ENCODE results near the gene DTNB. TPM values are rescaled to one million over a fixed set of nuclear protein-coding genes. Genes with fewer than 3 reads are reported as not detected.
"Not testable (repeated sequence)": the region's sequence is repeated elsewhere in the genome, so short reads cannot be mapped to it uniquely, and the experiment has no call there.

DTNB gene
- total RNA-seq, 4 donors from 2014 or later = 5.2 to 9.9 (median 9.2) TPM

DNA sequence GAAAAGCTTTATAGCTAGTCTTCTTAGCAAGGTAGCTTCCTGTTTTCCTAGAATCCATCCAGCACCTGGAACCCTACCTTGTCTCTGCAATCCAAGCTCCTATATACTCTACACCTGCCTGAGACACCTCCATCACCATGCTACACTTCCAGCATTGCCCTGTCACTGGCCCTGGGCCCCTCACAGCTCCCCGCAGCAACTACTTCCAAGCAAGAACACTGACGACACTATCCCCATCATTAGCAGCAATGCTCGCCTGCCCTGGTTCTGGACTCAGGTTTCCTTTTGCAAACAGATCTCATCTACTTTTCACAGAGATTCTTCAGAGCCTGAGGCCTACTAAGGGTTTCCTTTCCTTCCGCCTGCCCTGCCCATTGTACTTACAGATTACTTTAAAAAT lies 121.1 kb downstream of the DTNB start:
- DNase-seq (ENCODE audit: low spot score) = no peak
- TF ChIP-seq, protein P1, sequence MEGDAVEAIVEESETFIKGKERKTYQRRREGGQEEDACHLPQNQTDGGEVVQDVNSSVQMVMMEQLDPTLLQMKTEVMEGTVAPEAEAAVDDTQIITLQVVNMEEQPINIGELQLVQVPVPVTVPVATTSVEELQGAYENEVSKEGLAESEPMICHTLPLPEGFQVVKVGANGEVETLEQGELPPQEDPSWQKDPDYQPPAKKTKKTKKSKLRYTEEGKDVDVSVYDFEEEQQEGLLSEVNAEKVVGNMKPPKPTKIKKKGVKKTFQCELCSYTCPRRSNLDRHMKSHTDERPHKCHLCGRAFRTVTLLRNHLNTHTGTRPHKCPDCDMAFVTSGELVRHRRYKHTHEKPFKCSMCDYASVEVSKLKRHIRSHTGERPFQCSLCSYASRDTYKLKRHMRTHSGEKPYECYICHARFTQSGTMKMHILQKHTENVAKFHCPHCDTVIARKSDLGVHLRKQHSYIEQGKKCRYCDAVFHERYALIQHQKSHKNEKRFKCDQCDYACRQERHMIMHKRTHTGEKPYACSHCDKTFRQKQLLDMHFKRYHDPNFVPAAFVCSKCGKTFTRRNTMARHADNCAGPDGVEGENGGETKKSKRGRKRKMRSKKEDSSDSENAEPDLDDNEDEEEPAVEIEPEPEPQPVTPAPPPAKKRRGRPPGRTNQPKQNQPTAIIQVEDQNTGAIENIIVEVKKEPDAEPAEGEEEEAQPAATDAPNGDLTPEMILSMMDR (IDR thresholded peaks at IDR 0.05) = no peak
- ATAC-seq (ENCODE audit: low FRiP score) = no peak

- no peak for ATAC-seq (ENCODE audit: low FRiP score)
- no peak for DNase-seq (ENCODE audit: low spot score)
- TF ChIP-seq, protein P1 (IDR thresholded peaks at IDR 0.05) = no peak
Observed at GRCh38 chr2:25551316-25551715, 122.1 kb downstream of the DTNB start.

GRCh38 chr2:25549571-25549970 lies 123.8 kb downstream of the DTNB start:
- DNase-seq (ENCODE audit: low spot score); ATAC-seq (ENCODE audit: low FRiP score): not testable (repeated sequence)

DNA sequence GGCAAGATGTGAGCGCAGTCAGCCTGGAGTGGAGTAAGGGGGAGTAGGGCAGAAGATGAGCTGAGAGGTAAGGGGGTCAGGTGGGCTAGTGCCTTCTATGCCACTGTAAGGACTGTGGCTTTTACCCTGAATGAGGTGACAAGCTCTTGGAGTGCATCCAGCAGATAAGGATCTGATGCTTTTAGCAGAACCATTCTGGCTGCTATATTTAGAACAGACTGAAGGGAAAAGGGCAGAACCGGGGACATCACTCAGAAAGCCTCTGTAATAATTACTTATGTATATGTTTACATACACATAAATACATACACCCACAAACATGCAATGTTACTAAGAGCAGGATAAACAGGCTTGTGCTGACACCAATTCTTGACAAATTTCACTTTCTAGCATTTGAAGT lies 124.8 kb downstream of the DTNB start:
- no peak for ATAC-seq (ENCODE audit: low FRiP score)
- DNase-seq (ENCODE audit: low spot score) = no peak

GRCh38 chr2:25546852-25547251 lies 126.5 kb downstream of the DTNB start:
- ATAC-seq (ENCODE audit: low FRiP score) (no peak), DNase-seq (ENCODE audit: low spot score) (no peak)
- TF ChIP-seq, protein P1 (IDR thresholded peaks at IDR 0.05) = no peak

More for the DNA sequence above, 124.8 kb downstream of the DTNB start:
- TF ChIP-seq, protein P1 (IDR thresholded peaks at IDR 0.05) = no peak

DNA sequence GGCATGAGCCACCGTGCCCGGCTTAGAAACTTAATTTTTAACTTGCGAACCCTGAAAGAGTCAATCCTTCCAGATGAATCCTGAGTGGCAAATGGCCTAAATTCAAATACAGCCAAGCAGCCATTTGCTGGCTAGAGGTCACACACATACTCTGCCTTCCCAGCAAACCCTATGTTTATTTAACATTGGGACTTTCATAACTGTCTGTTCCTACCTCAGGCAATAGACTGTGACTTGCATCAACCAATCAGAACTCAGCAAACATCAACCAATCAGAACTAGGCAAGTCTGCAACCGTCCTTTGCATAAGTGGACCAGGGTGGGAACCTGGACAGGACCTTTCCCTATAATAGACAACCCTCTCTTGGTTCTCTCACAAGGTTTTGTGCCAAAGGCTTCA lies 127.5 kb downstream of the DTNB start:
- DNase-seq (ENCODE audit: low spot score) (no peak), ATAC-seq (ENCODE audit: low FRiP score) (no peak)
- TF ChIP-seq, protein P1 (IDR thresholded peaks at IDR 0.05) = no peak

DNA sequence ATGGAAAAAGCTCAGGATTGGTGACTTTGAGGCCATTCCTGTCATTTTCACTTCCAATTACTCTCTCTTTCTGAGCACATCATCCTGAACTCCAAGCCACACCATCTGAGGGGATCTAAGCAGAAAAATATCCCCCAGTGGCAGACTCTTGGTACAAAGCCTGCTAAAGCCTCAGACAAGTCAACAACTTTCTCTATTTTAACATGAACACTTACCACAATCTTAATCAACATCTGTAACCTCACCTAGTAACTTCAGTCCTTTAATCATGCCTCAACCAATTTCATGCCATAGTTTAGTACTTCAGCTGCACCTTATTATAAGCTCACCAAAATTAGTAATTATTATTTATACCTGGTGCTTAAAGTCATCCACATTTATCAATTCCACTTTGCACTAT lies 128.9 kb downstream of the DTNB start:
- TF ChIP-seq, protein P1 (IDR thresholded peaks at IDR 0.05) = no peak
- DNase-seq (ENCODE audit: low spot score) (no peak), ATAC-seq (ENCODE audit: low FRiP score) (no peak)

DNA sequence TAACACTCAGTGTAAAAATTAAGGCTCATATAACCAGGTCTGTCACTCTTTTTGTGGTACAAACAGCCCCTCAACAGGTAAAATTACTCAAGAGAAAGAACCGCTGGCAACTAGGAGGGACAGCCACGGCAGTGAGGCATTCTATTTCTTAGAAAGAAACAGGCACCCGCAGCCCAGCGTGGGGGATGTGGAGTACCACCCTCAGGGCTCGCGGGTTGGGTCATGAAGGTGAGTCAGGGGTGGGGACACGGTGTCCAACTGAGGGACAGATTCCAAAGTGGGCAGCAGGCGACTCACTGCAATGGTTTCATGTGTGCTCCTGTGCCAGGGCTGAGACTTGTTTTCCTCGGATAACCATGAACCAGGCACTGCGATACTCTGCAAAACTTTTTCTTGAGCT lies 129.4 kb downstream of the DTNB start:
- ATAC-seq (ENCODE audit: low FRiP score) (no peak), DNase-seq (ENCODE audit: low spot score) (no peak)
- TF ChIP-seq, protein P1 (IDR thresholded peaks at IDR 0.05) = no peak
